CD4-positive, alpha-beta T cell treated with Interleukin-6 for 4 hours (primary cell): ENCODE measurements around the gene FAM118A.
A peak's percentile ranks its signal among the peaks of the same experiment; 100 is the strongest.
"Not testable (repeated sequence)": the region's sequence is repeated elsewhere in the genome, so short reads cannot be mapped to it uniquely, and the experiment has no call there.

Experiments
- DNase-seq: peaks from one replicate; pipeline ENCODE4 v3.0.0-alpha.2; 2020; ENCODE audit warnings: mixed read lengths

The FAM118A gene

GRCh38 chr22:45310331-45310976, 720 bp downstream of the FAM118A start:
- DNase-seq: peak; percentile 19

- no peak for DNase-seq
Measured at GRCh38 chr22:45310977-45311531, 1.3 kb downstream of the FAM118A start.

- no peak for DNase-seq
Measured at GRCh38 chr22:45312415-45312814, 2.7 kb downstream of the FAM118A start.

GRCh38 chr22:45312856-45313255, 3.1 kb downstream of the FAM118A start:
- no peak for DNase-seq

GRCh38 chr22:45314054-45314721, 4.5 kb downstream of the FAM118A start:
- no peak for DNase-seq

GRCh38 chr22:45314786-45315185, 5.1 kb downstream of the FAM118A start:
- no peak for DNase-seq

- no peak for DNase-seq
Measured at GRCh38 chr22:45316796-45317526, 7.2 kb downstream of the FAM118A start.

- DNase-seq: peak; percentile 38
Measured at GRCh38 chr22:45317551-45318167, 7.9 kb downstream of the FAM118A start.

GRCh38 chr22:45318168-45318557, 8.4 kb downstream of the FAM118A start:
- DNase-seq: peak; percentile 92

- peak; percentile 39 for DNase-seq
Measured at GRCh38 chr22:45318558-45319323, 9.0 kb downstream of the FAM118A start.

GRCh38 chr22:45319324-45319685, 9.6 kb downstream of the FAM118A start:
- no peak for DNase-seq

GRCh38 chr22:45320357-45320976, 10.7 kb downstream of the FAM118A start:
- DNase-seq: no peak

GRCh38 chr22:45321827-45322226, 12.1 kb downstream of the FAM118A start:
- peak; percentile 27 for DNase-seq

- DNase-seq: peak; percentile 29
Measured at GRCh38 chr22:45322873-45323525, 13.3 kb downstream of the FAM118A start.

GRCh38 chr22:45323695-45324094, 14.0 kb downstream of the FAM118A start:
- DNase-seq: no peak

- DNase-seq: no peak
Measured at GRCh38 chr22:45324311-45324711, 14.6 kb downstream of the FAM118A start.

GRCh38 chr22:45328261-45328660, 18.5 kb downstream of the FAM118A start:
- not testable (repeated sequence) for DNase-seq

- DNase-seq: no peak
Measured at GRCh38 chr22:45328822-45329529, 19.2 kb downstream of the FAM118A start.

GRCh38 chr22:45329530-45329936, 19.8 kb downstream of the FAM118A start:
- DNase-seq: no peak

- no peak for DNase-seq
Measured at GRCh38 chr22:45330548-45330947, 20.8 kb downstream of the FAM118A start.

GRCh38 chr22:45331486-45331885, 21.8 kb downstream of the FAM118A start:
- no peak for DNase-seq
